Dermis microvascular lymphatic vessel endothelial cell (primary cell): ENCODE results near the gene SEPTIN1. TPM values are rescaled to one million over a fixed set of nuclear protein-coding genes. Genes with fewer than 3 reads are reported as not detected.
"Not testable (repeated sequence)": the region's sequence is repeated elsewhere in the genome, so short reads cannot be mapped to it uniquely, and the experiment has no call there.

Source experiments
- DNase-seq, 2 donors: peaks; one replicate each; pipeline versions ENCODE4 v3.0.0 to v3.0.0-alpha.2; 2010; ENCODE audit warnings: low read depth in 2 of 2
- total RNA-seq: library from RNA; depleted of rRNA; stranded (reverse); fragments of >200 nt; gene quantifications from 2 replicates; pipeline ENCODE4 v1.2.1, GENCODE V29; 2014

The SEPTIN1 gene
- total RNA-seq, 1 donor from 2014 or later: under 0.01 TPM

DNA sequence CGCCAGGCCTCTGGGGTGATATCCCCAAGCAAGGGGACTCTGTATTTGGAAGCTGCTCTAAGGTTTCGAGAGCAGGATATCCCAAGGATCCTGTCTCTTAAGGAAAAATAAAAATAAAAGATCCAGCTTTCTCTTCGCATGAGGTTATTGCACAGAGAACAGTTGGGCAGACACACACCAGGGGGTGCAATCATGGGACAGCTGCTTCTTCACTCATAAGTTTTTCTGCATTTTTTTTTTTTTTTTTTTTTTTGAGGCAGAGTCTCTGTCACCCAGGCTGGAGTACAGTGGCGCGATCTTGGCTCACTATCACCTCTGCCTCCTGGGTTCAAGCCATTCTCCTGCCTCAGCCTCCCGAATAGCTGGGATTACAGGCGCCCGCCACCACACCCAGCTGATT lies 40.4 kb downstream of the SEPTIN1 start:
- DNase-seq: not testable (repeated sequence)

DNA sequence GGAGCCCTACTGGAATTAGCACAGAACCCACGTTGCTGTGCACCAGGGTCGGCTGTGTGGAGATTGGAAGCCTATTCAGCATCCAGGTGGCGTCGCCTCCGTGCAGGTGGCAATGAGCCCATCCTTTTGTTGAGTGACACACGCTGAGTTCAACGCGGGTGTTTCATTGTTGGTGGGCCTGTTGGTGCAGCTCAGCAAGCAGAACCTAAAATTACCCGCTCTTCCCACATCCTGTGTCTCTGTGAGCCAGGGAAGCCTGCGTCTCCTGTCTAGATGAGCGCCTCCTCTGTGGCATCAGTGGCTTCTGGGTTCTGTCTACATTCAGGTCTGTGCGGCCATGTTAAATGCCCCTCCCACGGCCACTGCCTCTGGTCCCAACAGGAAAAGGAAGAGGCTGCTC lies 41.7 kb downstream of the SEPTIN1 start:
- DNase-seq: no peak

- DNase-seq: not testable (repeated sequence)
Measured at GRCh38 chr16:30338715-30339114, 43.6 kb downstream of the SEPTIN1 start.

DNA sequence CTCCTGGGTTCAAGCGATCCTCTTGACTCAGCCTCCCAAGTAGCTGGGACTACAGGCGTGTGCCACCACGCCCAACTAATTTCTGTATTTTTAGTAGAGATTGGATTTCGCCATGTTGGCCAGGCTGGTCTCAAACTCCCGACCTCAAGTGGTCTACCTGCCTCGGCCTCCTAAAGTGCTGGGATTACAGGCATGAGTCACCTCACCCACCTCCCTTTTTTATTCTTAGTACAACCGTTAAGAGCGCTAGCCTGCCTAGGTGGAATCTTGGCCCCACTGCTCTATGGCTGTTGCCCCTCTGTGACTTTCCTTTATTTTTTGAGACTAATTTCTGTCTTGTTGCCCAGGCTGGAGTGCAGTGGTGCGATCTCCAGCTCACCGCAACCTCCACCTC lies 44.4 kb downstream of the SEPTIN1 start:
- DNase-seq: not testable (repeated sequence)

GRCh38 chr16:30335598-30336474 lies 46.5 kb downstream of the SEPTIN1 start:
- DNase-seq: no peak

DNA sequence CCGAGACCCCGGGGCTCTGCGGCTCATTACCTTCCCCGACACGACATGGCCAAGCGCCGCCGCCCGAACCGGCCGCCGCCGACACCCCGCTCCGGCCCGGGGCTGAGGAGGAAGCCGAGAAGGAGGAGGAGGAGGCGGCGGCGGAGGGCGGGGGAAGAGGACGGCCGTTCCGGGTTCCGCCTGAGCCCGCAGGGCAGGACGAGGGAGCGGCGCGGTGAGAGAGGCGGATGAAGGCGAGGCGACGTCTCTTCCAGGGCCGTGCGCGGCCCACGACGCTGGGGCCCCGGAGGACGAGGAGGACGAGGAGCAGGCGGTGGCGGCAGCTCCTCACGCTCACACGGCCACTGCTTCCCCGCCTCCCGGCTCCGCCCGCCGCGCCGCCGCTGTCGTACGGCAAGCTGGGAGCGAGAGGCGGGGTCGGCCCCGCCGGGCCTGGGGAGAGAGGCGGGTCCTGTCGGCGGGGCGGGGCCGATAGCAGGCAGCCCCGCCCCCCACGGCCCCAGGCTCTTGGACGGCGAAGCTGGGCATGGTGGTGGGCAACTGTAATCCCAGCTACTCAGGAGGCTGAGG lies 47.2 kb downstream of the SEPTIN1 start:
- DNase-seq: peak; percentile 36 to 77

DNA sequence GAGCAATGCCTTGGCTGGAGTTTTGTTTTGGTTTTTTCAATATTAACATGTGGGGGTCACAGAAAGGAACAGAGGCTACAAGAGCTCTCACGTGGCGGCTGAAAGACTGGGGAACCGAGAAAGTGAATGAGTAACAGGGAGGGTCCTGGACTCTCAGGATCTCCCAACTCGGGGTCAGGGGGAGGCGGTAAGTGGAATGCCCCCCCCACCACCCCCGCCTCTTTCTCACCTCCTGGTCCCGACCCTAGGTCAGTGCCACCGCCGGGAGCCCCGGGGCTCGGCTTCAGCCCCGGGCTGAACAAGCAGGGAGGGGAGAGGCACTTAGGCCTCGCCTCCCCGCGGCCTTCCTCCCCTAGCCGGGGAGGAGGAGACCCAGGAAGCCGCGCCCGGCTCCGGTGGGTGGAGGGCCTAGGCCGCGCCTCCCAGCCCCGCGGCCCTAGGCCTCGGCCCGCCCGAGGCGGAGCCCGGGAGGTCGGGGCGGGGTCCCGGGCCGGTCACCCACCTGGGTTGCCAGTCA lies 47.8 kb downstream of the SEPTIN1 start:
- DNase-seq: peak in 1 of 2 donors; percentile 71

Other genes starting within 250 kb of the SEPTIN1 start
- 1.1 and 2.4 TPM in 2 replicates for gene CORO1A, start 199.0 kb downstream of the SEPTIN1 start, total RNA-seq
- gene BOLA2B, start 188.9 kb downstream of the SEPTIN1 start, total RNA-seq: 26.6 and 29.8 TPM in 2 replicates
- gene SLX1A, start 188.7 kb downstream of the SEPTIN1 start, total RNA-seq: 52.4 and 73.0 TPM in 2 replicates
- gene SULT1A3, start 183.3 kb downstream of the SEPTIN1 start, total RNA-seq: 2.2 and 3.3 TPM in 2 replicates
- gene NPIPB13, start 134.1 kb downstream of the SEPTIN1 start, total RNA-seq: 0.77 and 1.6 TPM in 2 replicates
- 34.1 and 35.5 TPM in 2 replicates for gene CD2BP2, start 27.3 kb downstream of the SEPTIN1 start, total RNA-seq
- gene TBC1D10B, start 12.1 kb downstream of the SEPTIN1 start, total RNA-seq: 22.2 and 31.9 TPM in 2 replicates
- 0.64 TPM in 1 of 2 replicates, not detected in the other for gene MYL11, start 7.8 kb downstream of the SEPTIN1 start, total RNA-seq
- 11.4 and 15.2 TPM in 2 replicates for gene ZNF48, start 12.9 kb upstream of the SEPTIN1 start, total RNA-seq
- 7.6 and 14.0 TPM in 2 replicates for gene ZNF771, start 25.0 kb upstream of the SEPTIN1 start, total RNA-seq
- 80.9 and 89.8 TPM in 2 replicates for gene DCTPP1, start 47.5 kb upstream of the SEPTIN1 start, total RNA-seq
- 13.6 and 24.9 TPM in 2 replicates for gene SEPHS2, start 63.3 kb upstream of the SEPTIN1 start, total RNA-seq
- gene ITGAL, start 90.2 kb upstream of the SEPTIN1 start, total RNA-seq: not detected in 2 replicates
- gene ZNF768, start 144.0 kb upstream of the SEPTIN1 start, total RNA-seq: 13.7 and 17.7 TPM in 2 replicates
- gene ZNF747, start 152.3 kb upstream of the SEPTIN1 start, total RNA-seq: 5.8 and 7.6 TPM in 2 replicates
- 3.1 and 4.3 TPM in 2 replicates for gene ZNF764, start 175.8 kb upstream of the SEPTIN1 start, total RNA-seq
- gene ZNF688, start 189.2 kb upstream of the SEPTIN1 start, total RNA-seq: 3.9 and 6.7 TPM in 2 replicates
- 6.4 and 9.6 TPM in 2 replicates for gene ZNF785, start 203.1 kb upstream of the SEPTIN1 start, total RNA-seq
- 3.2 and 4.9 TPM in 2 replicates for gene ZNF689, start 227.8 kb upstream of the SEPTIN1 start, total RNA-seq